ENCODE data around the gene TCEAL5. TPM values are rescaled to one million over a fixed set of nuclear protein-coding genes. Genes with fewer than 3 reads are reported as not detected.
"Not testable (repeated sequence)": the region's sequence is repeated elsewhere in the genome, so short reads cannot be mapped to it uniquely, and the experiment has no call there.

The TCEAL5 gene
- total RNA-seq, 1 donor from 2014 or later: not detected

GRCh38 chrX:103309860-103310554, 33.5 kb upstream of the TCEAL5 start:
- Histone ChIP-seq H4K20me1 (ENCODE audit: low read depth) (no peaks in the 10 kb centered on the region), H3F3A (ENCODE audit: low read depth) (no peaks in the 10 kb centered on the region), H3K9ac (peak overlapping the region; percentile 71), H3K4me1 (no peaks in the 10 kb centered on the region), H3K79me2 (ENCODE audit: low read depth) (no peaks in the 10 kb centered on the region), H3K27me3 (no peaks in the 10 kb centered on the region), H3K27ac (no peak overlapping the region), H3K4me2 (peak overlapping the region; percentile 82), H3K9me3 (ENCODE audit: low read depth) (peaks cover 9% of the 10 kb centered on the region), H3K36me3 (no peaks in the 10 kb centered on the region), H3K4me3 (peak overlapping the region; percentile 79), H2AFZ (replicated peaks) (peak overlapping the region; percentile 73)
- no peaks in the 10 kb centered on the region for H3K9me3 Mint-ChIP-seq
- DNase-seq (ENCODE audit: low spot score): no peak
- H3K36me3 Mint-ChIP-seq: no peaks in the 10 kb centered on the region
- H3K4me1 Mint-ChIP-seq: peaks cover 7% of the 10 kb centered on the region
- H3K27ac Mint-ChIP-seq: no peak overlapping the region
- H3K27me3 Mint-ChIP-seq (ENCODE audit: insufficient read depth, low read depth): peaks cover 3% of the 10 kb centered on the region
- TF ChIP-seq EZH2phosphoT487 (IDR thresholded peaks at IDR 0.05): no peak
- no peak for TF ChIP-seq EZH2 (IDR thresholded peaks at IDR 0.05)
- no peak for TF ChIP-seq CTCF (IDR thresholded peaks at IDR 0.05)
- H3K4me3 Mint-ChIP-seq: peak overlapping the region; percentile 82

- H3K4me3 ChIP-seq; H3K4me1 ChIP-seq; H3K79me2 ChIP-seq (ENCODE audit: low read depth); H3K27me3 Mint-ChIP-seq (ENCODE audit: insufficient read depth, low read depth); H3K27ac ChIP-seq; H4K20me1 ChIP-seq (ENCODE audit: low read depth); H3K27me3 ChIP-seq; H3F3A ChIP-seq (ENCODE audit: low read depth); H3K9ac ChIP-seq; H3K36me3 ChIP-seq; H3K4me2 ChIP-seq; H3K36me3 Mint-ChIP-seq; H3K4me1 Mint-ChIP-seq; H3K27ac Mint-ChIP-seq; H3K4me3 Mint-ChIP-seq; DNase-seq (ENCODE audit: low spot score); H2AFZ ChIP-seq (replicated peaks); H3K9me3 Mint-ChIP-seq: not testable (repeated sequence)
- peaks cover 12% of the 10 kb centered on the region for H3K9me3 ChIP-seq (ENCODE audit: low read depth)
Measured at GRCh38 chrX:103305666-103306065, 29.1 kb upstream of the TCEAL5 start.

- Histone ChIP-seq H3K27me3 (no peaks in the 10 kb centered on the region), H3K9me3 (ENCODE audit: low read depth) (peaks cover 12% of the 10 kb centered on the region), H3K4me3 (no peak overlapping the region), H3K36me3 (no peaks in the 10 kb centered on the region), H3K4me1 (no peaks in the 10 kb centered on the region), H3K79me2 (ENCODE audit: low read depth) (no peaks in the 10 kb centered on the region), H3K27ac (no peak overlapping the region), H2AFZ (replicated peaks) (no peak overlapping the region), H3K9ac (no peak overlapping the region), H3K4me2 (no peak overlapping the region), H3F3A (ENCODE audit: low read depth) (no peaks in the 10 kb centered on the region), H4K20me1 (ENCODE audit: low read depth) (no peaks in the 10 kb centered on the region)
- peaks cover 2% of the 10 kb centered on the region for H3K4me1 Mint-ChIP-seq
- no peak overlapping the region for H3K4me3 Mint-ChIP-seq
- no peaks in the 10 kb centered on the region for H3K27me3 Mint-ChIP-seq (ENCODE audit: insufficient read depth, low read depth)
- H3K9me3 Mint-ChIP-seq: no peaks in the 10 kb centered on the region
- TF ChIP-seq EZH2phosphoT487 (IDR thresholded peaks at IDR 0.05) (no peak), EZH2 (IDR thresholded peaks at IDR 0.05) (no peak), CTCF (IDR thresholded peaks at IDR 0.05) (no peak)
- no peak for DNase-seq (ENCODE audit: low spot score)
- no peak overlapping the region for H3K27ac Mint-ChIP-seq
- no peaks in the 10 kb centered on the region for H3K36me3 Mint-ChIP-seq
Measured at GRCh38 chrX:103304705-103305104, 28.2 kb upstream of the TCEAL5 start.

- no peak overlapping the region for H3K4me3 Mint-ChIP-seq
- no peak overlapping the region for H3K27ac Mint-ChIP-seq
- Histone ChIP-seq H2AFZ (replicated peaks) (no peak overlapping the region), H3K36me3 (no peaks in the 10 kb centered on the region), H3K9ac (no peak overlapping the region), H3K27ac (no peak overlapping the region), H3K27me3 (no peaks in the 10 kb centered on the region), H3K4me1 (no peaks in the 10 kb centered on the region), H3F3A (ENCODE audit: low read depth) (no peaks in the 10 kb centered on the region), H3K4me2 (no peak overlapping the region), H3K79me2 (ENCODE audit: low read depth) (no peaks in the 10 kb centered on the region), H3K9me3 (ENCODE audit: low read depth) (no peaks in the 10 kb centered on the region), H4K20me1 (ENCODE audit: low read depth) (no peaks in the 10 kb centered on the region), H3K4me3 (no peak overlapping the region)
- TF ChIP-seq EZH2phosphoT487 (IDR thresholded peaks at IDR 0.05): no peak
- peaks cover 2% of the 10 kb centered on the region for H3K27me3 Mint-ChIP-seq (ENCODE audit: insufficient read depth, low read depth)
- H3K9me3 Mint-ChIP-seq: peaks cover 6% of the 10 kb centered on the region
- DNase-seq (ENCODE audit: low spot score): no peak
- no peaks in the 10 kb centered on the region for H3K4me1 Mint-ChIP-seq
- no peaks in the 10 kb centered on the region for H3K36me3 Mint-ChIP-seq
Measured at GRCh38 chrX:103293118-103293517, 16.6 kb upstream of the TCEAL5 start.
